ENCODE measurements around the gene LEMD1.

LEMD1 gene

DNA sequence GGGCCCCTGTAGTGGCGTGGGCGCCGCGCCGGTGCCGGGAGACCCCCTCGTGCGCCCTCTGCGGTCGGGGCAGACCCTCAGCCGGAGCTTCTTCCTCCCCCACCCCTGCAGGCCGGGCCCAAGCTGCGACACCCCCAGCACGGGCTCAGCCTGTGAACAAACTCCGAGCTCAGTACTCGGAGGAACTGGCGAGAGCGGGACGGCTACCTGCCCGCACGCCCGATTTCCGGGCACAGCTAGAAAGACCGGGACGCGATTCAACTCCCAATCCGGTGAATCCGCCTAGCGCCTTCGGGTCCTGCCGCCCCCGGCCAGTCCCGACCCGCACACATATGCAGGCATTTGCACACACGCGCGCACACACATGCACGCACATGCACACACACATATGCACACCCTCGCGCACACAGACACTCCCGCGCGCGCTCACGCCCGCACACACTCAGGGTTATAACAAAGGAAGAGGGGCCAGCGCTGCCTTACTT lies 34.6 kb upstream of the LEMD1 start:
- H3K27ac ChIP-seq (ENCODE audit: insufficient read depth in 1 of 2, low read depth in 1 of 2, low read length in 2 of 2, poor library complexity in 1 of 2, severe bottlenecking in 2 of 2), result no peak overlapping the region
- POLR2A ChIA-PET, result interaction anchor here (1.0 kb wide), 1 partner anchor 22 kb away, joined by 3 read pairs; no protein-coding TSS in a partner anchor
- CTCF ChIA-PET, result interaction anchor here (1.1 to 1.7 kb wide), 2 partner anchors 22 to 29 kb away, joined by 4 read pairs; no protein-coding TSS in a partner anchor
- DNase-seq, result peak in 1 of 3 donors; percentile 25
- peaks cover 0 to 19% (median 10%) of the 10 kb centered on the region in 4 experiments for H3K4me1 ChIP-seq (ENCODE audit: control extremely low read depth in 1 of 4, control insufficient read depth in 4 of 4, insufficient read depth in 4 of 4, low read length in 3 of 4)
- peaks cover 12 to 93% (median 49%) of the 10 kb centered on the region in 5 experiments for H3K27me3 ChIP-seq (replicated peaks in 2 of 5; ENCODE audit: control insufficient read depth in 4 of 5, insufficient read depth in 5 of 5, low read length in 4 of 5)
- H3K4me3 ChIP-seq (ENCODE audit: control insufficient read depth in 1 of 7, extremely low read depth in 1 of 7, insufficient read depth in 4 of 7, low read depth in 2 of 7, low read length in 6 of 7), result peak overlapping the region in 5 of 7 experiments; percentile 21 to 60 (median 36)
- no peaks in the 10 kb centered on the region for H3K36me3 ChIP-seq (ENCODE audit: control insufficient read depth in 4 of 4, insufficient read depth in 4 of 4, low read length in 3 of 4)
- WGBS (ENCODE audit: insufficient coverage), result under 1% methylated on average over 44 of the region's 47 CpGs
- H3K9me3 ChIP-seq (ENCODE audit: control extremely low read depth in 1 of 5, control insufficient read depth in 4 of 5, insufficient read depth in 2 of 5, low read depth in 1 of 5, low read length in 4 of 5), result no peaks in the 10 kb centered on the region

DNA sequence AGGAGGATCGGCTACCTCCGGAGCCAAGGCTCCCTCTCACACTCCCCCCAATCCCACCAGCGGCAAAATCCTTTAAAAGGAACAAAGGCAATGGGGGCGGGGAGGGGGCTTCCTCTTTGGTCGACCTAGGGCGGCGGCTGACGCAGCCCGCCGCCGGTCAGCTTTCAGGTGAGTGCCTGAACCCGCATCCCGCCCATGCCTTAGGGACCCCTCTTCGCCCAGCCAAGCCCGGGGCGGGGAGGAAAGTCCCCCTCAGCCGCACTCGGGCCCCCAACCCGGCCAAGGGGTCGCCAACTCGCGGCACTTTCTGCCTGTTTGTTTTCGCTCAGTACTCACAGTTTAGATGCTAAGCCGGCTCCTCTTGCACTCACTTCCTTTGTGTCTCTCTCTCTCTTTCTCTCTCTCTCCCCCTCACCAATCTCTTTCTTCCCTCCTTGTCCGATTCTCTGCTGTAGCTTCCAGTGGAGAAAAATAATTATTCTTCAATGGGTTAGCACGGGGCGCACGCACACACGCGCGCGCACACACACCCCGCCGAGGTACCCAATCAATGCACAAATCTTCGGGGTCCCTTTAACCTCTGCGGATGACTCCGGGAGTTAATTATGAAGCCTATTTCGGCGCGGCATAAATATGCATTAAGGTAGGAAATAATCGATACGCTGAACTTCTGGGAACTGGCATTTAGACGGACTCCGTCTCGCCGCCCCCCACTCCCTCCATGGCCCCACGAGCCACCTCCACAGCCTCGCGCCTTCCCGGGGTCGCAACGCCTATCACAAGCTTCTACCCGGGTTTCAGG lies 33.9 kb upstream of the LEMD1 start, which contains the start of gene BLACAT1:
TSS of gene BLACAT1 (minus strand) at position 465 of the 802 bp plus-strand sequence.
- H3K9me3 ChIP-seq (ENCODE audit: control extremely low read depth in 1 of 5, control insufficient read depth in 4 of 5, insufficient read depth in 2 of 5, low read depth in 1 of 5, low read length in 4 of 5), result no peaks in the 10 kb centered on the region
- WGBS (ENCODE audit: insufficient coverage), result 1% methylated on average over 44 of the region's 53 CpGs
- peaks cover 10 to 93% (median 49%) of the 10 kb centered on the region in 5 experiments for H3K27me3 ChIP-seq (replicated peaks in 2 of 5; ENCODE audit: control insufficient read depth in 4 of 5, insufficient read depth in 5 of 5, low read length in 4 of 5)

DNA sequence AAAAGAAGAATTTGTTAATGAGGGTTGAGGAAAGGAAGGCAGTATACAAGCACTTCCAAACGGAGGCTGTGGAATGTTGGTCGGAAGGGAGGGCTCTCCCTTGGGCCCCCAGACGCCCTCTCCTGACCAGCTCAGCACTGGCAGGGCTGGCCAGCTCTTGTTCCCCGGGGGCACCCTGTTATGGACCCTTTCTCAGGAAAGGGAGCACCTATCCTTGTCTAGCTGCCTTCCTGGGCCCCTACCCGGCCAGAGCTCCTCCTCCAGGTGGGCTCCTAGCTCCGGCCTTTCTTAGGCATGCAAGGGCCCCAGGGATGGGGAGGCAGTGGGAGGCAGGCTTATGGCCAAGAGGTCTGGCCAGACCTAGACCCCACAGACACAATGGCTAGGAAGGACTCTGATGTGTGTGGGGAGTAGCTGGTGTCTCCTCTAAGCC lies 33.1 kb upstream of the LEMD1 start:
- H3K4me3 ChIP-seq (ENCODE audit: control insufficient read depth in 1 of 7, extremely low read depth in 1 of 7, insufficient read depth in 4 of 7, low read depth in 2 of 7, low read length in 6 of 7), result no peak overlapping the region
- DNase-seq, result no peak
- no peak overlapping the region for H3K27ac ChIP-seq (ENCODE audit: insufficient read depth in 1 of 2, low read depth in 1 of 2, low read length in 2 of 2, poor library complexity in 1 of 2, severe bottlenecking in 2 of 2)
- 18% methylated on average over 4 of the region's 6 CpGs for WGBS (ENCODE audit: insufficient coverage)
- peaks cover 0 to 19% (median 10%) of the 10 kb centered on the region in 4 experiments for H3K4me1 ChIP-seq (ENCODE audit: control extremely low read depth in 1 of 4, control insufficient read depth in 4 of 4, insufficient read depth in 4 of 4, low read length in 3 of 4)
- ChIA-PET CTCF (interaction anchor here (0.6 to 1.1 kb wide), 6 partner anchors 12 to 58 kb away, joined by 3 to 4 read pairs (median 4); no protein-coding TSS in a partner anchor), POLR2A (interaction anchor here (0.7 kb wide), 1 partner anchor 14 kb away, joined by 3 read pairs; no protein-coding TSS in a partner anchor)
- peaks cover 10 to 93% (median 49%) of the 10 kb centered on the region in 5 experiments for H3K27me3 ChIP-seq (replicated peaks in 2 of 5; ENCODE audit: control insufficient read depth in 4 of 5, insufficient read depth in 5 of 5, low read length in 4 of 5)
- no peaks in the 10 kb centered on the region for H3K9me3 ChIP-seq (ENCODE audit: control extremely low read depth in 1 of 5, control insufficient read depth in 4 of 5, insufficient read depth in 2 of 5, low read depth in 1 of 5, low read length in 4 of 5)
- no peaks in the 10 kb centered on the region for H3K36me3 ChIP-seq (ENCODE audit: control insufficient read depth in 4 of 4, insufficient read depth in 4 of 4, low read length in 3 of 4)

More for the DNA sequence above, 33.9 kb upstream of the LEMD1 start, which contains the start of gene BLACAT1:
- Histone ChIP-seq H3K27ac (ENCODE audit: insufficient read depth in 1 of 2, low read depth in 1 of 2, low read length in 2 of 2, poor library complexity in 1 of 2, severe bottlenecking in 2 of 2) (no peak within 1 kb of the TSS), H3K4me1 (ENCODE audit: control extremely low read depth in 1 of 4, control insufficient read depth in 4 of 4, insufficient read depth in 4 of 4, low read length in 3 of 4) (peaks cover 0 to 19% (median 10%) of the 10 kb centered on the region in 4 experiments), H3K36me3 (ENCODE audit: control insufficient read depth in 4 of 4, insufficient read depth in 4 of 4, low read length in 3 of 4) (no peaks in the 10 kb centered on the region), H3K4me3 (ENCODE audit: control insufficient read depth in 1 of 7, extremely low read depth in 1 of 7, insufficient read depth in 4 of 7, low read depth in 2 of 7, low read length in 6 of 7) (peak within 1 kb of the TSS in 5 of 7 experiments; percentile 21 to 60 (median 37))
- CTCF ChIA-PET, result interaction anchor here (0.7 to 1.7 kb wide), 4 partner anchors 11 to 30 kb away, joined by 3 to 4 read pairs (median 4); no protein-coding TSS in a partner anchor
- no peak for DNase-seq
- POLR2A ChIA-PET, result no interaction called here

DNA sequence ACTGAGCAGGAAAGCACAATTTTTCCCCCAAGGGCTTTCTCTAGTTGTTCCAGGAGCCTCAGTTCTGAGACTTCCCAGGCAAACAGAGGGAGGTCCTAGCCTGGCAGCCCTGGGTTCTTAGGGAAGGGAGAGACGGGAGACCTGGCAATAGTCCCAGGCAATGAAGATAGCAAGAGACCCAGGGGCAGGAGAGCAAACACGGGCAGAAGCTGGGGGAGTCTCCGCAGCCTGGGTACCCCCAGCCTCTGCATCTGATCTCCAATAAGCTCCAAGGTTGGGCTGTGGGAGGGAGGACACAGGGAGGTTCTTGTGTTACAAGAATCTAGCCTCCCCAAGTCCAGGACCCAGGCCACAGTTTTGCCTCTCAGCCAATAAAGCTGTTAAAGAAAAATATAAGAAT lies 31.6 kb upstream of the LEMD1 start:
- H3K27me3 ChIP-seq (replicated peaks in 2 of 5; ENCODE audit: control insufficient read depth in 4 of 5, insufficient read depth in 5 of 5, low read length in 4 of 5), result peaks cover 10 to 81% (median 43%) of the 10 kb centered on the region in 5 experiments
- DNase-seq, result no peak
- H3K36me3 ChIP-seq (ENCODE audit: control insufficient read depth in 4 of 4, insufficient read depth in 4 of 4, low read length in 3 of 4), result no peaks in the 10 kb centered on the region
- no peak overlapping the region for H3K4me3 ChIP-seq (ENCODE audit: control insufficient read depth in 1 of 7, extremely low read depth in 1 of 7, insufficient read depth in 4 of 7, low read depth in 2 of 7, low read length in 6 of 7)
- H3K27ac ChIP-seq (ENCODE audit: insufficient read depth in 1 of 2, low read depth in 1 of 2, low read length in 2 of 2, poor library complexity in 1 of 2, severe bottlenecking in 2 of 2), result no peak overlapping the region
- H3K4me1 ChIP-seq (ENCODE audit: control extremely low read depth in 1 of 4, control insufficient read depth in 4 of 4, insufficient read depth in 4 of 4, low read length in 3 of 4), result peaks cover 0 to 19% (median 10%) of the 10 kb centered on the region in 4 experiments
- CTCF ChIA-PET, result interaction anchor here (1.2 to 1.3 kb wide), 2 partner anchors 29 to 71 kb away, joined by 3 read pairs; no protein-coding TSS in a partner anchor
- POLR2A ChIA-PET, result no interaction called here
- 71% methylated on average over 1 of the region's 3 CpGs for whole genome bisulfite sequencing (ENCODE audit: insufficient coverage)
- H3K9me3 ChIP-seq (ENCODE audit: control extremely low read depth in 1 of 5, control insufficient read depth in 4 of 5, insufficient read depth in 2 of 5, low read depth in 1 of 5, low read length in 4 of 5), result no peaks in the 10 kb centered on the region

DNA sequence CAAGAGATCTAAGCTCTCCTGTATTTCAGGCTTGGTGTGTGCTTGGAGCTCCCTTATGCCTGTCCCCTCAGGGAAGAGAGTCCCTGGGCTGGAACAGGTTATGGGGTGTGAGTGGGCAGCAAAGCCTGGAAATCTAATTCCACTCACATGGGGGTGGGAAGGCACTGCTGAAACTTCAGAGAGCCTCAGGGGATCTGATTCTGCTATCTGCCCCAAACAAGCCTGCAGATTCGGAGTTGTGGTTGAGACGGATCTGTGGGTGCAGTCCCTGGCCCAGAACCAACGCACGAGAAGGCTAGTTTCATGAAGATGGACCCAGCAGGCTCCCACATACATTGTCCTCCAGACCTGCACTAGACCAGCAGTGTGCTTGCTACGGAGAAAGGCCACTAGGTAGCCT lies 31.1 kb upstream of the LEMD1 start:
- POLR2A ChIA-PET, result no interaction called here
- H3K4me3 ChIP-seq (ENCODE audit: control insufficient read depth in 1 of 7, extremely low read depth in 1 of 7, insufficient read depth in 4 of 7, low read depth in 2 of 7, low read length in 6 of 7), result no peak overlapping the region
- no peak overlapping the region for H3K27ac ChIP-seq (ENCODE audit: insufficient read depth in 1 of 2, low read depth in 1 of 2, low read length in 2 of 2, poor library complexity in 1 of 2, severe bottlenecking in 2 of 2)
- CTCF ChIA-PET, result interaction anchor here (0.8 to 1.3 kb wide), 4 partner anchors 30 to 71 kb away, joined by 3 read pairs; no protein-coding TSS in a partner anchor
- WGBS (ENCODE audit: insufficient coverage), result 90% methylated on average over 5 of the region's 5 CpGs
- no peaks in the 10 kb centered on the region for H3K9me3 ChIP-seq (ENCODE audit: control extremely low read depth in 1 of 5, control insufficient read depth in 4 of 5, insufficient read depth in 2 of 5, low read depth in 1 of 5, low read length in 4 of 5)
- no peaks in the 10 kb centered on the region for H3K36me3 ChIP-seq (ENCODE audit: control insufficient read depth in 4 of 4, insufficient read depth in 4 of 4, low read length in 3 of 4)
- peaks cover 0 to 19% (median 10%) of the 10 kb centered on the region in 4 experiments for H3K4me1 ChIP-seq (ENCODE audit: control extremely low read depth in 1 of 4, control insufficient read depth in 4 of 4, insufficient read depth in 4 of 4, low read length in 3 of 4)
- H3K27me3 ChIP-seq (replicated peaks in 2 of 5; ENCODE audit: control insufficient read depth in 4 of 5, insufficient read depth in 5 of 5, low read length in 4 of 5), result peaks cover 7 to 75% (median 38%) of the 10 kb centered on the region in 5 experiments
- DNase-seq, result no peak

DNA sequence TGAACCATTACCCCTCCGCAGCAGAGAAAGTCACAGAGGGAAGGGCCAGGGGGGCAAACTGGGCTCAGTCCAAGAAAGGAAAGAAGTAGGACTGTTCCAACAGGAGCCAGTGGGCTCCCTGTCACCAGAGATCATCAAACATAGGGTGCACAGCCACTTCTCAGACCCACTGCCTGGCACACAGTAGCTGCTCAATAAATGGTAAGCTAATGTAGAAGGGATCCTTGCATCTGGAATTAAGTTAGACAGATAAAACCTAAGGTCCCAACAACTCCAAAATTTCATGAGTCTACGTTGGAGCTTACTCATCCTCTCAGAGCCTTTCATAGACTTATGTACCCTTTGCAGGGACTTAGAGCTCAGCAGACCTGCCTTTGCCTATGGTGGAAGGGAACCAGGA lies 30.5 kb upstream of the LEMD1 start:
- DNase-seq, result no peak
- Histone ChIP-seq H3K4me3 (ENCODE audit: control insufficient read depth in 1 of 7, extremely low read depth in 1 of 7, insufficient read depth in 4 of 7, low read depth in 2 of 7, low read length in 6 of 7) (no peak overlapping the region), H3K27me3 (replicated peaks in 2 of 5; ENCODE audit: control insufficient read depth in 4 of 5, insufficient read depth in 5 of 5, low read length in 4 of 5) (peaks cover 6 to 70% (median 34%) of the 10 kb centered on the region in 5 experiments), H3K9me3 (ENCODE audit: control extremely low read depth in 1 of 5, control insufficient read depth in 4 of 5, insufficient read depth in 2 of 5, low read depth in 1 of 5, low read length in 4 of 5) (no peaks in the 10 kb centered on the region), H3K36me3 (ENCODE audit: control insufficient read depth in 4 of 4, insufficient read depth in 4 of 4, low read length in 3 of 4) (no peaks in the 10 kb centered on the region), H3K27ac (ENCODE audit: insufficient read depth in 1 of 2, low read depth in 1 of 2, low read length in 2 of 2, poor library complexity in 1 of 2, severe bottlenecking in 2 of 2) (no peak overlapping the region), H3K4me1 (ENCODE audit: control extremely low read depth in 1 of 4, control insufficient read depth in 4 of 4, insufficient read depth in 4 of 4, low read length in 3 of 4) (peaks cover 0 to 19% (median 10%) of the 10 kb centered on the region in 4 experiments)
- CTCF ChIA-PET, result interaction anchor here (0.8 to 1.2 kb wide), 2 partner anchors 43 to 55 kb away, joined by 3 read pairs; no protein-coding TSS in a partner anchor
- POLR2A ChIA-PET, result no interaction called here
- WGBS (ENCODE audit: insufficient coverage), result 90% methylated on average over 2 of the region's 2 CpGs

Measured in common myeloid progenitor, CD34-positive (primary cell).